ENCODE measurements around the gene BCAS3. TPM values are rescaled to one million over a fixed set of nuclear protein-coding genes. Genes with fewer than 3 reads are reported as not detected.
"Not testable (repeated sequence)": the region's sequence is repeated elsewhere in the genome, so short reads cannot be mapped to it uniquely, and the experiment has no call there.

BCAS3 gene
- total RNA-seq, 1 donor from 2014 or later = 29.6 TPM

DNA sequence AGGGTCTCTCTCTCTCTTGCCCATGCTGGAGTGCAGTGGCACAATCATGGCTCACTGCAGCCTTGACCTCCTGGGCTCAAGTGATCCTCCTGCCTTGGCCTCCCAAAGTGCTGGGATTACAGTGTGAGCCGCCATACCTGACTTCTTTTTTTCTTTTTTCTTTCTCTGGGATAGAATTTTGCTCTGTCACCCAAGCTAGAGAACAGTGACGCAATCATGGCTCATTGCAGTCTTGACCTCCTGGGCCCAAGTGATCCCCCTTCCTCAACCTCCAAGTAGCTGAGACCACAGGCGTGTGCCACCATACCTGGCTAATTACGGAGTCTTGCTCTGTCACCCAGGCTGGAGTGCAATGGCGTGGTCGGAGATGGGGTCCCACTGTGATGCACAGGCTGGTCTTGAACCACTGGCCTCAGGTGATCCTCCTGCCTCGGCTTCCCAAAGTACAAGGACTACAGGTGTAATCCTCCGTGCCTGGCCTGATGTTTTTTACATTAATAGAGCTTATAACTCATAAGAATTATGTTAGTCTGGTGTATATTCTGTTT, 76.5 kb downstream of the BCAS3 start:
- Histone ChIP-seq H3K27me3 (ENCODE audit: low read depth) (no peaks in the 10 kb centered on the region), H3K9me3 (peaks cover 5% of the 10 kb centered on the region), H3K27ac (no peak overlapping the region), H3K4me1 (no peaks in the 10 kb centered on the region), H3K4me3 (no peak overlapping the region), H3K36me3 (no peaks in the 10 kb centered on the region)
- DNase-seq (no peak), ATAC-seq (no peak)
- TF ChIP-seq, protein P1, sequence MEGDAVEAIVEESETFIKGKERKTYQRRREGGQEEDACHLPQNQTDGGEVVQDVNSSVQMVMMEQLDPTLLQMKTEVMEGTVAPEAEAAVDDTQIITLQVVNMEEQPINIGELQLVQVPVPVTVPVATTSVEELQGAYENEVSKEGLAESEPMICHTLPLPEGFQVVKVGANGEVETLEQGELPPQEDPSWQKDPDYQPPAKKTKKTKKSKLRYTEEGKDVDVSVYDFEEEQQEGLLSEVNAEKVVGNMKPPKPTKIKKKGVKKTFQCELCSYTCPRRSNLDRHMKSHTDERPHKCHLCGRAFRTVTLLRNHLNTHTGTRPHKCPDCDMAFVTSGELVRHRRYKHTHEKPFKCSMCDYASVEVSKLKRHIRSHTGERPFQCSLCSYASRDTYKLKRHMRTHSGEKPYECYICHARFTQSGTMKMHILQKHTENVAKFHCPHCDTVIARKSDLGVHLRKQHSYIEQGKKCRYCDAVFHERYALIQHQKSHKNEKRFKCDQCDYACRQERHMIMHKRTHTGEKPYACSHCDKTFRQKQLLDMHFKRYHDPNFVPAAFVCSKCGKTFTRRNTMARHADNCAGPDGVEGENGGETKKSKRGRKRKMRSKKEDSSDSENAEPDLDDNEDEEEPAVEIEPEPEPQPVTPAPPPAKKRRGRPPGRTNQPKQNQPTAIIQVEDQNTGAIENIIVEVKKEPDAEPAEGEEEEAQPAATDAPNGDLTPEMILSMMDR (IDR thresholded peaks at IDR 0.05) = no peak
- intact Hi-C loops (cut with DNase I) = no loop called here

DNA sequence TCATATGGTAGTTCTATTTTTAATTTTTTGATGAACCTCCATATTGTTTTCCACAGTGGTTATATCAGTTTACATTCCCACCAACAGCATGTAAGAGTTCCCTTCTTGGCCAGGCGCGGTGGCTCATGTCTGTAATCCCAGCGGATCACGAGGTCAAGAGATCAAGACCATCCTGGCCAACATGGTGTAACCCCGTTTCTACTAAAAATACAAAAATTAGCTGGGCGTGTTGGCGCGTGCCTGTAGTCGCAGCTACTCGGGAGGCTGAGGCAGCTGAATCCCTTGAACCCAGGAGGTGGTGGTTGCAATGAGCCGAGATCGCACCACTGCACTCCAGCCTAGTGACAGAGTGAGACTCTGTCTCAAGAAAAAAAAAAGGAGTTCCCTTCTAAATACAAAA, 79.1 kb downstream of the BCAS3 start:
- H3K4me1 ChIP-seq; ATAC-seq; intact Hi-C loops (cut with DNase I); DNase-seq; H3K27me3 ChIP-seq (ENCODE audit: low read depth); H3K36me3 ChIP-seq; H3K27ac ChIP-seq; H3K4me3 ChIP-seq: not testable (repeated sequence)
- H3K9me3 ChIP-seq = peaks cover 14% of the 10 kb centered on the region

DNA sequence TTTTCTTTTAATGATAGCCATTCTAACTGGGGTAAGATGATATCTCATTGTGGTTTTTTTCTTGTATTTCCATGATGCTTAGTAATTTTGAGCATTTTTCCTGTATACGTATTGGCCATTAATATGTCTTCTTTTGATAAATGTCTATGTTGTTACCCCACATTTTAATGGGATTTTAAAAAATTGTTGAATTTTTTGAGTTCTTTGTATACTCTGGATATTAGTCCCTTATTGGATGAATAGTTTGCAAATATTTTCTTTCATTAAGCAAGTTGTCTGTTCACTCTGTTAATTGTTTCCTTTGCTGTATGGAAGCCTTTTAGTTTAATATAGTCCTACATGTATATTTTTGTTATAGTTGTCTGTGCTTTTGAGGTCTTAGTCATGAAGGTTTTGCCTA, 79.8 kb downstream of the BCAS3 start:
- TF ChIP-seq, protein P1 (IDR thresholded peaks at IDR 0.05) = no peak
- intact Hi-C loops (cut with DNase I) = no loop called here
- DNase-seq (no peak), ATAC-seq (no peak)
- Histone ChIP-seq H3K4me3 (no peak overlapping the region), H3K9me3 (peaks cover 14% of the 10 kb centered on the region), H3K36me3 (no peaks in the 10 kb centered on the region), H3K4me1 (no peaks in the 10 kb centered on the region), H3K27ac (no peak overlapping the region), H3K27me3 (ENCODE audit: low read depth) (no peaks in the 10 kb centered on the region)

DNA sequence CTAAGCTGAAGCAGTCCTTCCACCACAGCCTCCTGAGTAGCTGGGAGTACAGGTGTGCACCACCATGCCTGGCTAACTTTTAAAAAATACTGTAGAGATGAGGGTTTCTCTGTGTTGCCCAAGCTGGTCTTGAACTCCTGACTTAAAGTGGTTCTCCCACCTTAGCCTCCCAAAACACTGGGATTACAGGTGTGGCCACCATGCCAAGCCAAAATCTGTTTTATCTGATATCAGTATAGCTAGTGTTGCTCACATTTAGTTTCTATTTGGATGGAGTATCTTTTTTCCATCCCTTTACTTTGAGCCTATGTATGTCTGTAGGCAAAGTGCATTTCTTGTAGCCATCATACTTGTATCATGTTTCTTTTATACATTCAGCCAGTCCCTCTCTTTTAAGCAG, 82.1 kb downstream of the BCAS3 start:
- intact Hi-C loops (cut with DNase I) = no loop called here
- TF ChIP-seq, protein P1 (IDR thresholded peaks at IDR 0.05) = no peak
- Histone ChIP-seq H3K27ac (no peak overlapping the region), H3K9me3 (peaks cover 14% of the 10 kb centered on the region), H3K4me3 (no peak overlapping the region), H3K36me3 (no peaks in the 10 kb centered on the region), H3K27me3 (ENCODE audit: low read depth) (no peaks in the 10 kb centered on the region), H3K4me1 (no peaks in the 10 kb centered on the region)
- ATAC-seq (no peak), DNase-seq (no peak)

DNA sequence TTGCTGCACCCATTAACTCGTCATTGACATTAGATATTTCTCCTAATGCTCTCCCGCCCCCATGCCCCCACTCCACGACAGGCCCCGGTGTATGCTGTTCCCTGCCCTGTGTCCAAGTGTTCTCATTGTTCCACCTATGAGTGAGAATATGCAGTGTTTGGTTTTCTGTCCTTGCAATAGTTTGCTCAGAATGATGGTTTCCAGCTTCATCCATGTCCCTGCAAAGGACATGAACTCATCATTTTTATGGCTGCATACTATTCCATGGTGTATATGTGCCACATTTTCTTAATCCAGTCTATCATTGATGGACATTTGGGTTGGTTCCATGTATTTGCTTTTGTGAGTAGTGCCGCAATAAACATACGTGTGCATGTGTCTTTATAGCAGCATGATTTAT, 83.7 kb downstream of the BCAS3 start:
- H3K9me3 ChIP-seq = peaks cover 14% of the 10 kb centered on the region
- H3K36me3 ChIP-seq; DNase-seq; H3K4me3 ChIP-seq; H3K4me1 ChIP-seq; intact Hi-C loops (cut with DNase I); H3K27me3 ChIP-seq (ENCODE audit: low read depth); H3K27ac ChIP-seq; ATAC-seq: not testable (repeated sequence)

DNA sequence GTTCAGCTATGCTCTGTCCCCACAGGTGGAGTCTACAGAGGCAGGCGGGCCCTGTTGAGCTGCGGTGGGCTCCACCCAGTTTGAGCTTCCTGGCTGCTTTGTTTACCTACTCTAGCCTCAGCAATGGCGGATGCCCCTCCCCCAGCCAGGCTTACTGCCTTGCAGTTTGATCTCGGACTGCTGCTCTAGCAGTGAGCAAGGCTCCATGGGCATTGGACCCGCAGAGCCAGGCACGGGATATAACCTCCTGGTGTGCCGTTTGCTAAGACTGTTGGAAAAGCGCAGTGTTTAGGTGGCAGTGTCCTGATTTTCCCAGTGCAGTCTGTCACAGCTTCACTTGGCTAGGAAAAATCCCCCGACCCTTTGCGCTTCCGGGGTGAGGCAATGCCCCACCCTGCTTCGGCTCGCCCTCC, 89.1 kb downstream of the BCAS3 start:
- Histone ChIP-seq H3K4me3 (no peak overlapping the region), H3K27me3 (ENCODE audit: low read depth) (no peaks in the 10 kb centered on the region), H3K9me3 (no peaks in the 10 kb centered on the region), H3K4me1 (no peaks in the 10 kb centered on the region), H3K36me3 (no peaks in the 10 kb centered on the region), H3K27ac (no peak overlapping the region)
- TF ChIP-seq, protein P1 (IDR thresholded peaks at IDR 0.05) = no peak
- no peak for ATAC-seq
- no peak for DNase-seq
- intact Hi-C loops (cut with DNase I) = no loop called here
